ENCODE data around the gene DCDC1.

GRCh38 chr11:31118566-31118965 is 251.0 kb downstream of the DCDC1 start:
- TF ChIP-seq POLR2A (IDR thresholded peaks at IDR 0.05) (no peak), CTCF (IDR thresholded peaks at IDR 0.05) (no peak)

All from uterus (tissue), 2 donors.